HG03521 (cell line): ENCODE data around the gene GBP7.
"Not testable (repeated sequence)": the region's sequence is repeated elsewhere in the genome, so short reads cannot be mapped to it uniquely, and the experiment has no call there.

Experiments used
- ATAC-seq: cut with Tn5 transposase; IDR thresholded peaks from one replicate; pipeline ENCODE4 v1.9.1; 2021; ENCODE audit warnings: mild to moderate bottlenecking, moderate library complexity; ENCODE audit not compliant: unreplicated experiment

GBP7 gene

GRCh38 chr1:89170170-89171066, 5.4 kb downstream of the GBP7 start:
- no peak for ATAC-seq

GRCh38 chr1:89169166-89169565, 6.6 kb downstream of the GBP7 start:
- no peak for ATAC-seq

- no peak for ATAC-seq
Observed at GRCh38 chr1:89167590-89168230, 8.1 kb downstream of the GBP7 start.

- no peak for ATAC-seq
Observed at GRCh38 chr1:89166705-89167104, 9.1 kb downstream of the GBP7 start.

GRCh38 chr1:89165811-89166210, 10.0 kb downstream of the GBP7 start:
- ATAC-seq: no peak

GRCh38 chr1:89151047-89151446, 24.8 kb downstream of the GBP7 start:
- ATAC-seq: no peak

GRCh38 chr1:89149976-89150375, 25.8 kb downstream of the GBP7 start:
- ATAC-seq: no peak

- ATAC-seq: no peak
Observed at GRCh38 chr1:89149229-89149628, 26.6 kb downstream of the GBP7 start.

GRCh38 chr1:89147678-89148658, 27.8 kb downstream of the GBP7 start:
- no peak for ATAC-seq

GRCh38 chr1:89146721-89147120, 29.1 kb downstream of the GBP7 start:
- ATAC-seq: no peak

GRCh38 chr1:89143484-89143883, 32.3 kb downstream of the GBP7 start:
- ATAC-seq: no peak

- ATAC-seq: no peak
Observed at GRCh38 chr1:89142160-89142559, 33.6 kb downstream of the GBP7 start.

- no peak for ATAC-seq
Observed at GRCh38 chr1:89133747-89134146, 42.1 kb downstream of the GBP7 start.

GRCh38 chr1:89130716-89131115, 45.1 kb downstream of the GBP7 start:
- no peak for ATAC-seq

GRCh38 chr1:89129911-89130310, 45.9 kb downstream of the GBP7 start:
- ATAC-seq: no peak

- ATAC-seq: not testable (repeated sequence)
Observed at GRCh38 chr1:89128003-89128458, 47.8 kb downstream of the GBP7 start.

- ATAC-seq: not testable (repeated sequence)
Observed at GRCh38 chr1:89126602-89127565, 48.9 kb downstream of the GBP7 start.

GRCh38 chr1:89125913-89126580, 49.8 kb downstream of the GBP7 start, which contains the start of gene GBP2:
GBP2 (minus strand) TSS chr1:89126114; CDS start chr1:89121966, 4,148 bp downstream.
- no peak for ATAC-seq

- no peak for ATAC-seq
Observed at GRCh38 chr1:89125240-89125912, 50.4 kb downstream of the GBP7 start.
